HPDE6-E6E7 (cell line): ENCODE data around the gene ADSS2.
A peak's percentile ranks its signal among the peaks of the same experiment; 100 is the strongest.
"Not testable (repeated sequence)": the region's sequence is repeated elsewhere in the genome, so short reads cannot be mapped to it uniquely, and the experiment has no call there.

Source experiments
- DNase-seq: peaks from one replicate; pipeline ENCODE4 v3.0.0; 2011; ENCODE audit warnings: missing footprints; ENCODE audit errors: extremely low spot score

The ADSS2 gene

GRCh38 chr1:244395965-244396364 lies 55.7 kb downstream of the ADSS2 start:
- no peak for DNase-seq

- no peak for DNase-seq
Measured at GRCh38 chr1:244394826-244395765, 56.6 kb downstream of the ADSS2 start.

DNA sequence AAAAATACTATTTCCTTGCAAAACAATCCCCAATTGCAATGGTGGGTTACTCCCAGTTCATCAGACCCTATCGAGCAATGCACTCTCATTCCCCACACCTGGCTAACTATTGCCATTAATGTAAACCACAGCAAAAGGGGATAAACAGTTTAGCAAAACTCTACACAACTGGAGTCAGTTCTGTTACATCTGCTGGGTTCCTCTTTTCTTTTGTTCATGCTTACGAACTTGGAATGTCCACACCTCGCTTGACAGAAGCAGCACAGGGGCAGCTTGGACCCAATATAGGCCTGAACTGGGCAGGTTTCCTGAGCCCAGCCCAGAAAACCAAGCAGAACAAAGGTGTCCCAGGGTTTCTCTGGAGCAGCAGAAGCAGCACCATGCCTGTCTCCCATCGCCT lies 57.4 kb downstream of the ADSS2 start:
- DNase-seq, result no peak

DNA sequence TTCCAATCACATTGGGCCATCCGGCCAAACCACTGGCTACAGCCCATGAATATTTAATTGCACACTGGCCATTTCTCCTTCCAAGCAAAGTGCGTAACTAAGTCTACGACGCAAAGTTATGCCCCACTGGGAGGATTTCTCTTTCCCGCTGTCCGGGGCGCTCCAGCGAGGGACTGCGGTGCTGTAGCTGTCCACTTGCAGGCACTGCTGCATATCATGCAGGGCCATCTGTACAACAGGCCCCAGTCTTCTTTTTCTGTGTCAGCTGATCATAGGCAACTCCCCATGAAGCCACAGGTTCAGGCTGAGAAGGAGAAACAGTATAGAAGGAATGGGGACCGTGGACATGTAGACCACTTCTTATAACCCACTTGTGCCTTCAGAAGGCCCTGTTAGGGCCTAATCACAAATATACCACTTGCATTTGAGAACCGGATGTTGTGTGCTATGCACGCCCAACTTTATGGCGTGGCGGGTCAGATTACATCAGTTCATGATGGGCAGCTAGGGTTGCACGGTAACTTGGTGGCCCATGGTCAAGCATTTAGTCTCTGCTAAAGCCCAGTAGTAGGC lies 58.0 kb downstream of the ADSS2 start:
- DNase-seq, result no peak

GRCh38 chr1:244391761-244392160 lies 59.9 kb downstream of the ADSS2 start:
- no peak for DNase-seq

DNA sequence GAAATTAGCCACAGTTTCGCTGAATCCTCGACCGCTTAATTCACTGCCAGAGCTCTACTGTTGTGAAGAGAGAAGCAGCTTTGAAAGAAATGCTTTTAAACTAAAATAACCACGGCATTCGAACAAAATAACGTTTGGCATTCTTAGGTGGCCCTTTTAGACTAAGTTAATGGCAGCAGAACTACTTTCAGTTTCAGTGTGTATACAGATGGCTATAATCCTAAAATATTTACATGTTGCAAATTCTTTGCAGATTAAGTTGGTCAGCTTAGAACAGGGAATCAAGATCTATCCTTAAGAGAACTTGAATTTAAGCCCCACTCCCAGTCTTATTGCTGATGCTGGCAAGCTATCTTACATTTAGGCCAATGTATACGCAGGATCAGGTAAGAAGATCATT lies 62.7 kb downstream of the ADSS2 start:
- DNase-seq, result no peak

GRCh38 chr1:244387415-244387814 lies 64.3 kb downstream of the ADSS2 start:
- no peak for DNase-seq

- DNase-seq, result no peak
Measured at GRCh38 chr1:244386595-244386994, 65.1 kb downstream of the ADSS2 start.

- no peak for DNase-seq
Measured at GRCh38 chr1:244384066-244384465, 67.6 kb downstream of the ADSS2 start.

- no peak for DNase-seq
Measured at GRCh38 chr1:244383278-244383884, 68.3 kb downstream of the ADSS2 start.

DNA sequence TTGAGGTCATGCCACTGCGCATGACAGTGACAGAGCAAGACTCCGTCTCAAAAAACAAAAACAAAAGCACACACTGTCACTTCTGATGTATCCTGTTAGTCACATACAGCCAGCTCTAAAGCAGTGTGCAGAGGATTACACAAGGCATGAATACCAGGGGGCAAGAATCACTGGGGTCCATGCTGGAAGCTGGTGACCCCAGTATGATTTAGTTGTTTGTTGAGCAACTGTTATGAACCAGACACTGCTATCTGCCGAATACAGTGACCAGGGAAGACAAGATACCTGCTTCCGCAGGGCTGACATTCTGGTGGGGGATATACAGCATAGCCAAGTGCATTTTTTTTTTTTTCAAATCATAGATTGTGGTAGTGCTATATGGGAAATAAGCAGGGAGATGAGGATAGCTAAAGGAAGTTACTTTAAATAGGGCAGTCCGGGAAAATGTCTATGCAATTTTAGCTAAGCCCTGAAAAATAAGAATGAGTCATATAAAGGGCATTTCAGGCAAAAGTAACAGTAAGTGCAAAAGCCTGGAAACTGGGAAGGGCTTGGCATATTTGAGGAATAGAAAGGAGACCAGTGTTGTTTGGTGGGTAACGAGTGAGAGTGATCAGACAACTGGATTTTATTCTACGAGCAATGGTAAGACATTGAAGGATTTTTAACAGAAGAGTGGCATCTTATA lies 69.7 kb downstream of the ADSS2 start:
- no peak for DNase-seq

DNA sequence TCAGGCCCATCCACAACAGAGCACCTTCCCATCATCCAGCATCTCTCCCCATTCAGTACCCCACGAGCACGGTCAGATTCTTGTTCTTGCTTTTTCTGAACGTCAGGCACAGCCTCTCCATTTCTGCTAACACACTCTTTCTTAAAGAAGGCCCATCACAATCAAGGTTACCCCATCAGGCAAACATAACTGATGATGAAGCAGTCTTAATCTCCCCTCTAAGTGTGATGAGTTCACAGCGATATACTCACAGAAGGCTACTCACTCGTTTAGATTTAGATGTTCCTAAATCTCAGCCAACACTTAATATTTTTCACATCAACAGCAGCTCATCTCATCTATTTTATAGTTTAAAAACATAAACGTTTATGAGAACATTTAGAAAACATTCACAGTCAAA lies 75.6 kb downstream of the ADSS2 start:
- no peak for DNase-seq

GRCh38 chr1:244375051-244375450 lies 76.7 kb downstream of the ADSS2 start:
- DNase-seq, result no peak

DNA sequence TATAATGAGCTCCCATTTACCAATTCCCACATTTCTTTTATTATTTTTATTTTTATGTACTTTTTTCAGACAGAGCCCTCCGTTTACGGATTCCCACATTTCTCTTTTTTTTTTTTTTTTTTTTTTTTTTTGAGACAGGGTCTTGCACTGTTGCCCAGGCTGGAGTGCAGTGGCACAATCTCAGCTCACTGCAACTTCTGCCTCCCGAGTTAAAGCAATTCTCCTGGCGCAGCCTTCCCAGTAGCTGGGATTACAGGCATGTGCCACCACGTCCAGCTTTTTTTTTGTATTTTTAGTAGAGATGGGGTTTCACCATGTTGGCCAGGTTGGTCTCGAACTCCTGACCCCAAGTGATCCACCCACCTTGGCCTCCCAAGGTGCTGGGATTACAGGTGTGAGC lies 77.2 kb downstream of the ADSS2 start:
- not testable (repeated sequence) for DNase-seq

GRCh38 chr1:244371242-244372141 lies 80.2 kb downstream of the ADSS2 start:
- DNase-seq, result peak; percentile 80

DNA sequence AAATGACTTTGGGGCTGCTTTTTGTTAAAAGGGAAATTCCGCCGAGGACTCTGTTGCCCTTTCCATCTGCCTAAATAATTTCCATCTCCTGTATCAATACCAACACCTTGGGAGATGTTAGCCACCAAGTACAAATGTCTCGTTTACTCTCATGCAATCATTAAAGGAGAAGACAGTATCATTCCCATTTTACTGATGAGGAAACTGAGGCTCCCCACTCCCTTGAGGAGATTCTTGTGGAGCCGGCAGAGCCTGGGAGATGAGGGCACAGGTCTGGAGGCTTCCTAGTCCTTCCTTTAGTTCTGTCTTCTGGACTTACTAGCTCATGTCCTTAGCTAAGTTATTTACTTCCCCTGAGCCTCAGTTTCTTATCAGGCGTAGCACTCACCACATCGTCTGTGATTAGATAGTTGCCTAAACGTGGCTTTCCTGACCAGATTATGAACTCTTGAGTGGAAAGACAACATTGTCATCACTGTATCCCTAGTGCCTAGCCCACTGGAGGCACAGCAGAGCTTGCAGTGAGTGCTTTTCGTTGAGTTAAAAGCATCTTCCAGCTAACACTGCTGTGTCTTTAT lies 81.6 kb downstream of the ADSS2 start:
- DNase-seq, result no peak

- no peak for DNase-seq
Measured at GRCh38 chr1:244369256-244370057, 82.3 kb downstream of the ADSS2 start.

DNA sequence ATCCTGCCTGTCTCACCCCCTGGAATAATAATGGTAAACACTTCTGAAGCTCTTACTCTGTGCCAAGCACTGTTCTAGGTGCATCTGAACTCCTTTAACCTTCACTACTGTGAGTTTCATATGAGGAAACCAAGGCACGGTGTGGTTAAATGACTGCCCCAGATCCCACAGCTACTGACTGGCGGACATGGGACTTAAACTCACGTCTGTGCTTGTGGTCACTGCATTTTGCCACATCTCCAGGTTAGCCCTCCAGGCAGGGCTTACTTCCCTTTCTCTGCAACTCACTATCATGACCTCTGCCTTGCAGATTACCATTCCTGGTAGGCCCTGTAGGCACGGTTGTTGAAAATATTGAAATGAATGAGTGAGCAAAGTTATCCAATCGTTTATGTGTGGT lies 83.4 kb downstream of the ADSS2 start:
- DNase-seq, result no peak

GRCh38 chr1:244367399-244368114 lies 84.2 kb downstream of the ADSS2 start:
- DNase-seq, result no peak
